ENCODE data around the gene CLCN6. TPM values are rescaled to one million over a fixed set of nuclear protein-coding genes. Genes with fewer than 3 reads are reported as not detected.
A peak's percentile ranks its signal among the peaks of the same experiment; 100 is the strongest.

The CLCN6 gene
- total and polyA plus RNA-seq, 2 of the 13 experiments (the other 11 are each of a cell fraction or from before 2014, with no cell fraction given), result 14.9 to 19.3 TPM

- intact Hi-C loops (cut with micrococcal nuclease; ENCODE audit: unreplicated experiment), result no loop called here
- peak overlapping the region in 1 of 3 experiments; percentile 11; a peak in 1 of 6 replicates for H3K4me3 ChIP-seq (replicated peaks in 1 of 3; ENCODE audit: insufficient read depth in 1 of 3, low read depth in 2 of 3, low read length in 3 of 3)
- no peak for FAIRE-seq
- no peaks in the 10 kb centered on the region for H3K36me3 ChIP-seq (replicated peaks in 1 of 2; ENCODE audit: control insufficient read depth in 1 of 2, insufficient read depth in 2 of 2, low read length in 2 of 2)
- ChIA-PET POLR2A (interaction anchor here (0.6 to 3.6 kb wide), 4 partner anchors 16 to 86 kb away, joined by 3 to 20 read pairs (median 6); partner anchors contain the start of genes CLCN6 and MTHFR), CTCF (ENCODE audit: low intra/inter-chr PET ratio, low total read pairs) (interaction anchor here (0.7 to 1.1 kb wide), 2 partner anchors 52 to 54 kb away, joined by 3 to 4 read pairs; no protein-coding TSS in a partner anchor)
- no peak overlapping the region for H2AFZ ChIP-seq (ENCODE audit: low read length)
- no peaks in the 10 kb centered on the region for H3K79me2 ChIP-seq (ENCODE audit: insufficient read depth, low read length)
- H3K4me2 ChIP-seq (ENCODE audit: low read depth, low read length), result peak overlapping the region; percentile 31; the same call in 1 of the 2 replicates
- no TSS peak for BruUV-seq (replicated peaks)
- ATAC-seq, result peak; percentile 54
- peaks cover 56% of the 10 kb centered on the region for H3K4me1 ChIP-seq (ENCODE audit: insufficient read depth, low read length)
- H4K20me1 ChIP-seq (ENCODE audit: insufficient read depth, low read length), result no peaks in the 10 kb centered on the region
- H3K9me3 ChIP-seq (ENCODE audit: low read length), result no peaks in the 10 kb centered on the region
- no peaks in the 10 kb centered on the region; a peak in 1 of 5 replicates for H3K27me3 ChIP-seq (ENCODE audit: control insufficient read depth in 1 of 2, insufficient read depth in 2 of 2, low read length in 2 of 2)
- in situ Hi-C loops (cut with HindIII; ENCODE audit: extremely low pct_ligation_motif_present, low pct_unique_long_range_greater_than_20kb), result no loop called here
- no peak overlapping the region for H3K27ac ChIP-seq (ENCODE audit: extremely low read length, insufficient read depth, low read length)
- H3K9ac ChIP-seq (ENCODE audit: insufficient read depth, low read depth, low read length), result no peak overlapping the region
- DNase-seq (ENCODE audit: low spot score), result no peak
- WGBS (ENCODE audit: low lambda C conversion rate), result 49% methylated on average over 6 of the region's 6 CpGs
- TF ChIP-seq ZNF121 (CRISPR knock-in tag; IDR thresholded peaks at IDR 0.05) (peak; percentile 88), CREB1 (IDR thresholded peaks at IDR 0.05) (no peak), CREB1 (CRISPR knock-in tag; IDR thresholded peaks at IDR 0.05) (0 out of 2 replicates have a peak, but pooled peaks have one; percentile 27), THRA (CRISPR knock-in tag; IDR thresholded peaks at IDR 0.05; ENCODE audit: borderline replicate concordance) (no peak), NFIB (CRISPR knock-in tag; IDR thresholded peaks at IDR 0.05; ENCODE audit: borderline replicate concordance) (no peak), ONECUT2 (CRISPR knock-in tag; IDR thresholded peaks at IDR 0.05) (no peak), FOXC1 (CRISPR knock-in tag; IDR thresholded peaks at IDR 0.05; ENCODE audit: borderline replicate concordance) (0 out of 2 replicates have a peak, but pooled peaks have one; percentile 22), ZNF292 (CRISPR knock-in tag; IDR thresholded peaks at IDR 0.05; ENCODE audit: borderline replicate concordance, low read depth) (peak; percentile 10; the same call in 1 of the 2 replicates), HDAC2 (CRISPR knock-in tag; IDR thresholded peaks at IDR 0.05) (no peak), ZNF792 (CRISPR knock-in tag; IDR thresholded peaks at IDR 0.05) (no peak), ZNF205 (CRISPR knock-in tag; IDR thresholded peaks at IDR 0.05) (no peak), SNAI1 (CRISPR knock-in tag; IDR thresholded peaks at IDR 0.05; ENCODE audit: borderline replicate concordance) (no peak), ZFP90 (CRISPR knock-in tag; IDR thresholded peaks at IDR 0.05; ENCODE audit: borderline replicate concordance) (no peak), NR2F6 (IDR thresholded peaks at IDR 0.05) (peak; percentile 26; the same call in 1 of the 2 replicates), NR2F6 (CRISPR knock-in tag; IDR thresholded peaks at IDR 0.05) (no peak), ZNF362 (CRISPR knock-in tag; IDR thresholded peaks at IDR 0.05; ENCODE audit: borderline replicate concordance) (peak; percentile 75; the same call in 1 of the 2 replicates), ZNF770 (CRISPR knock-in tag; IDR thresholded peaks at IDR 0.05) (peak; percentile 91)
- TF ChIP-seq, protein P1, sequence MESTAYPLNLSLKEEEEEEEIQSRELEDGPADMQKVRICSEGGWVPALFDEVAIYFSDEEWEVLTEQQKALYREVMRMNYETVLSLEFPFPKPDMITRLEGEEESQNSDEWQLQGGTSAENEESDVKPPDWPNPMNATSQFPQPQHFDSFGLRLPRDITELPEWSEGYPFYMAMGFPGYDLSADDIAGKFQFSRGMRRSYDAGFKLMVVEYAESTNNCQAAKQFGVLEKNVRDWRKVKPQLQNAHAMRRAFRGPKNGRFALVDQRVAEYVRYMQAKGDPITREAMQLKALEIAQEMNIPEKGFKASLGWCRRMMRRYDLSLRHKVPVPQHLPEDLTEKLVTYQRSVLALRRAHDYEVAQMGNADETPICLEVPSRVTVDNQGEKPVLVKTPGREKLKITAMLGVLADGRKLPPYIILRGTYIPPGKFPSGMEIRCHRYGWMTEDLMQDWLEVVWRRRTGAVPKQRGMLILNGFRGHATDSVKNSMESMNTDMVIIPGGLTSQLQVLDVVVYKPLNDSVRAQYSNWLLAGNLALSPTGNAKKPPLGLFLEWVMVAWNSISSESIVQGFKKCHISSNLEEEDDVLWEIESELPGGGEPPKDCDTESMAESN (CRISPR knock-in tag; conservative IDR thresholded peaks at IDR 0.05), result no peak
Observed at GRCh38 chr1:11891433-11892186, 85.6 kb downstream of the CLCN6 start.

All from HepG2 (cell line).